H1 (cell line): ENCODE data around the gene PPFIA2. TPM values are rescaled to one million over a fixed set of nuclear protein-coding genes. Genes with fewer than 3 reads are reported as not detected.

Source experiments
- HDAC2 ChIP-seq, 2 experiments: fragments of 300-600 bp in 1 of 2; sonication (generic) in 1 of 2; IDR thresholded peaks; 2 replicates each; pipeline ENCODE4 v1.6.1; 2011 to 2012; ENCODE audit warnings: low read depth in 2 of 2, low read length in 2 of 2, mild to moderate bottlenecking in 2 of 2, moderate library complexity in 2 of 2, borderline replicate concordance in 1 of 2, inconsistent platforms in 1 of 2
- MAFK ChIP-seq: IDR thresholded peaks from 2 replicates; pipeline ENCODE4 v1.6.1; 2012; ENCODE audit warnings: low read depth, mild to moderate bottlenecking, improper control_type of control experiment, low read length
- NANOG ChIP-seq: IDR thresholded peaks from 2 replicates; pipeline ENCODE4 v1.6.1; 2011; ENCODE audit warnings: low read length, low read depth, mild to moderate bottlenecking, inconsistent platforms; ENCODE audit not compliant: insufficient read depth, poor library complexity, severe bottlenecking
- SP1 ChIP-seq: IDR thresholded peaks from 2 replicates; pipeline ENCODE4 v1.6.1; 2011; ENCODE audit warnings: low read depth, low read length
- YY1 ChIP-seq: IDR thresholded peaks from 2 replicates; pipeline ENCODE4 v1.6.1; 2011; ENCODE audit warnings: low read depth, mild to moderate bottlenecking, low read length
- polyA plus RNA-seq, 7 experiments: library from polyadenylated mRNA; depleted of rRNA in 3 of 7; stranded (reverse) in 5 of 7; unstranded in 2 of 7; fragments of >200 nt in 5 of 7; fragments of 200-250 nt in 2 of 7; gene quantifications; 1 replicate in 5 of 7; 2 replicates in 1 of 7; 4 replicates in 1 of 7; pipeline versions ENCODE4 v1.2.1 to v1.2.3, GENCODE V29; 2011 to 2013; ENCODE audit warnings: missing spikeins in 2 of 7, mixed read lengths in 2 of 7
- total RNA-seq: library from RNA; stranded (reverse); fragmentation: NEBNext Ultra II Directional; extraction: Animal tissue kit (Norgen Biotek cat#: 25700); gene quantifications from 2 replicates; pipeline ENCODE4 v1.2.1, GENCODE V29; 2021
- TF ChIP-seq, protein P1 (sequence below), 3 experiments: IDR thresholded peaks; 1 replicate in 2 of 3; 2 replicates in 1 of 3; pipeline versions ENCODE4 v1.5.1 to v1.6.1; 2011; ENCODE audit warnings: low read length in 3 of 3, mild to moderate bottlenecking in 3 of 3, inconsistent platforms in 2 of 3, low read depth in 1 of 3, moderate library complexity in 1 of 3; ENCODE audit not compliant: insufficient read depth in 1 of 3; ENCODE audit errors: control extremely low read depth in 1 of 3

PPFIA2 gene
- total and polyA plus RNA-seq, 2 of the 8 experiments (the other 6 are each of a cell fraction or from before 2014, with no cell fraction given): 1.2 to 1.8 TPM

DNA sequence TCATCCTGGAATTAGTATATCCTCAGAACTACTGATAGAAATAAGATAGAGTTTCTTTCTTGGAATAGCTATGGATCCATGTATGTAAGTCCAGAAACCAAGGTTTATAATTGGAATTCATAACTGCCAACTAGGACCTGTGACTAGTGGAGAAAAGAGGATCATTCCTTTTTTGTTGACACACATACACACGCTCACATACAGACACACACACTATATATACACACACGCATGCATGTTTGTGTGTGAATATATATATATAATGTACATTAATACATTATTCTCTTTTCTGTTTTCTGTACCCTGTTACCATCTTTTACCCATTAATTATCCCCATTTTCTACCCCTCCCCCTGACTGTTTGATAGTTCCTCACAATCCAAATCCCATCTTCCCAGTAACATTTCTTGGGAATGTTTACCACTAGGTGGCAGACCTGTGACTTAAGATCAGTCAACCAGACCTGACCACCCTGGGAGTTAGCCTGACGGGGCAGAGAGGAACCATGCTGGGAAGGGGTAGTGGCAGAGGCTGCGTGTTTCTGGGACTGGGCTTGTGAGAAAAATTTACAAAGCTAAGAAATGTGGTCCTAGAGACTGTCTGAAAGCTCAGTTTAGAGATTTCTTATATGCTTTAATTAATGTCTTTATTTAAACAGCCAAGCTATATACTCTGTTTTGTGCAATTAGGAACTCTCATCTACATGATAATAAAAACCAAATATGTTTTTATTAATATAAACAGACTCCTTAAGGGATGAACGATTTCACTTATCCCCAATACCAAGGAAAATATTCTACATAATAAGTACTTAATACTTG is 308.0 kb downstream of the PPFIA2 start (continued):
- TF ChIP-seq, protein P1, sequence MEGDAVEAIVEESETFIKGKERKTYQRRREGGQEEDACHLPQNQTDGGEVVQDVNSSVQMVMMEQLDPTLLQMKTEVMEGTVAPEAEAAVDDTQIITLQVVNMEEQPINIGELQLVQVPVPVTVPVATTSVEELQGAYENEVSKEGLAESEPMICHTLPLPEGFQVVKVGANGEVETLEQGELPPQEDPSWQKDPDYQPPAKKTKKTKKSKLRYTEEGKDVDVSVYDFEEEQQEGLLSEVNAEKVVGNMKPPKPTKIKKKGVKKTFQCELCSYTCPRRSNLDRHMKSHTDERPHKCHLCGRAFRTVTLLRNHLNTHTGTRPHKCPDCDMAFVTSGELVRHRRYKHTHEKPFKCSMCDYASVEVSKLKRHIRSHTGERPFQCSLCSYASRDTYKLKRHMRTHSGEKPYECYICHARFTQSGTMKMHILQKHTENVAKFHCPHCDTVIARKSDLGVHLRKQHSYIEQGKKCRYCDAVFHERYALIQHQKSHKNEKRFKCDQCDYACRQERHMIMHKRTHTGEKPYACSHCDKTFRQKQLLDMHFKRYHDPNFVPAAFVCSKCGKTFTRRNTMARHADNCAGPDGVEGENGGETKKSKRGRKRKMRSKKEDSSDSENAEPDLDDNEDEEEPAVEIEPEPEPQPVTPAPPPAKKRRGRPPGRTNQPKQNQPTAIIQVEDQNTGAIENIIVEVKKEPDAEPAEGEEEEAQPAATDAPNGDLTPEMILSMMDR (IDR thresholded peaks at IDR 0.05; ENCODE audit: control extremely low read depth in 1 of 3, insufficient read depth in 1 of 3, low read depth in 1 of 3, low read length in 3 of 3): peak; percentile 14 to 69 (median 68)
- no peak for TF ChIP-seq SP1
- TF ChIP-seq HDAC2 (IDR thresholded peaks at IDR 0.05; ENCODE audit: borderline replicate concordance in 1 of 2, low read depth in 2 of 2, low read length in 2 of 2): peak in 1 of 2 experiments; percentile 62; a peak in 1 of 4 replicates
- TF ChIP-seq YY1: 0 out of 2 replicates have a peak, but pooled peaks have one; percentile 12
- TF ChIP-seq MAFK: no peak
- TF ChIP-seq NANOG: no peak
- TF ChIP-seq, all 59 proteins: peak for 7
